ENCODE measurements around the gene OTOL1.

The OTOL1 gene

DNA sequence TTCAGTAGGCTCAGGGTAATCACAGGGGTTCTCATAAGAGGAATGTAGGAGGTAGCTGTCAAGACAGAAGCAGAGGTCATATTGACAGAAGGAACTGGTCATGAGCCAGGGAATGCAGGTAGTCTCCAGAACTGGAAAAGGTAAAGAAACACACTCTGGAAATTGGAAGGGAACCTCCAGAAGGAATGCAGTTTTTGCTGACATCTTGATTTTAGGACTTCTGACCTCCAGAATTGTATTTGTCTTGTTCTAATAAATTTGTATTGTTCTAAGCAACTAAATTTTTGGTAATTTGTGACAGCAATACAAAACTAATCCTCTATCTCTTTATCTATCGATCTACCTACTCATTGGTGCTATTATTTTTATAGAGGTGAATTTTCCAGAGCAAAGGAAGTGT is 49.2 kb downstream of the OTOL1 start:
- no peak for DNase-seq

DNA sequence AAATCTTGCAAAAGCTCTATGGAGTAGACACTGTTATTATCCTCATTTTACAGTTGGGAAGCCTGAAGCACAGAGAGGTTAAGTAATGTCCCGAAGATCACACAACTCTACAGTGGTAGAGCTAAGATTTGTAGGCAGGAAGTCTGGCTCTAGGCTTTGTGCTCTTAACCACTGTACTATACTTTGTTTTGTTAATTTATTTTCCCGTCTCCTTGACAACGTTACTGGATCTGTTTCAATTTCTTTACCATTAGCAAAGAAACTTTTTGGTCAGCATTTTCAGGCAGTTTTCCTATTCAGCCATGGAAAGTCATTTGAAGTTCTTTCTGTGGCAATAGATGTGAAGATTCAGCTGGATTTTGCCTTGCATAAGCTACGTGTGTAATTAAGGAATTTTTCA is 51.7 kb downstream of the OTOL1 start:
- no peak for DNase-seq

DNA sequence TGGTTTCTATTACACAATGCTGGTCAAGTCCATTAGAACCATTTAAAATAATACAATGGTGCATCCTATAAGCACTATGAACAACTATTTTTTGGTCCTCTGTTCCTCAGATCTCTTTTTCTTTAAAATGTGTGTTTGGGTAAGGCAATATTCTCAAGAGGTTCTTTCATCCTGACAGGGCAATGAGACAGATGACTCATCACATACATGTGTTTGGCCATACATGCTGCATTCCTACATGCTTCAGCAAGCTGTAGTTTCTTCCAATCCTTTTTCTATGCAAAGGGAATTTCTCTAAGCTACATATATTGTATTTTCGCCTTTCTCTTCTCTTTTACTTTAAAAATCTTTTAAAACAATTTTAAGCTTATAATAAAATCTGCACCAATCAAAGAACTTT is 52.7 kb downstream of the OTOL1 start:
- DNase-seq, result no peak

DNA sequence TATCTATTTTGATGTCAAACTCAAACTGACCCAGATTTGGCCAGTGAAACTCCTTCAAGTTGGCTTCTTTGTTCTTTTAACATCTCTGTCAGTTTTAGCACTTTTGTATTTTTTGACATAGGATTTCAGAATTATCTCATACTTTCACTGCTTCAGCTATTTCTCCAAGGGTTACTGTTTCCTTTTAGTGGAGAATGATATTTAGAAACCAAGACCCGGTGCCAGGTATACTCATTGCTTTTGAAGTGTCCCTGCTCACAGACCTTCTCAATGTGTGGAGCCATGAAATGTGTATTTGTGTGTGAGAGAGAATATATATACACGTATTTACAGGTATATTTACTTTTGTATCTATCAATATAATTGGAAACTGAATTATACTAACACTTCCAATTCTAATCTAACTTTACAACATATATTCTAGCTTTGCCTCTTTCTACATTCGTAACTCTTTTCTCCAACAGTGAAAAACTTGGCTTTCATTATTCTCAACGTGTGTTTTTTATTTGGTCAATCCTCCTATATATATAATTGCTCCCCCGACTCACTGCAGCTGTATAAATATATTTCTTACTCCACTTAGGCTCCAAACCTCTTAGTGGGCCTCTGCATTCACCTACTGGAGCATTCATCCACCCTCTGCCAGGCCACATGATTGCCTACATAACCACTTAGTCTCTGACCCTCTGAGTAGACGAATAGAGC is 54.0 kb downstream of the OTOL1 start:
- DNase-seq, result no peak

DNA sequence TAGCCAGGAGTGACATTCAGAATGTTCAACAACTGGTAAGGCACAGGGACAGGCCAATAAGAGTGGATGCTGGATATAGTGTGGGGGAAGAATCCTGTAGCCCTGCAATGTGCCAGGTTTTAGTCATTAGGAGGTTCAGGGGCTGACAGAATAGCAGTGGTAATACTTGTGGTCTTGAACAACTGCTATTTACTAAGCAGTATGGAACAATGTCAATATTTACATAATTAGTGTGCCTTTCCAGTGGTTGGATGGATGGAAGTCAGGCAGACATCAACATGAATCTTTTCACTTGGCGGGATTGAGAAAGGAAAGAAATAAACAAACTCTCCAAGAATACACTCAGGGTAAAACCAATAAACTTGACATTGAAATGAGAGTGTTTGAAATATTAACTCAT is 55.1 kb downstream of the OTOL1 start:
- DNase-seq, result no peak

DNA sequence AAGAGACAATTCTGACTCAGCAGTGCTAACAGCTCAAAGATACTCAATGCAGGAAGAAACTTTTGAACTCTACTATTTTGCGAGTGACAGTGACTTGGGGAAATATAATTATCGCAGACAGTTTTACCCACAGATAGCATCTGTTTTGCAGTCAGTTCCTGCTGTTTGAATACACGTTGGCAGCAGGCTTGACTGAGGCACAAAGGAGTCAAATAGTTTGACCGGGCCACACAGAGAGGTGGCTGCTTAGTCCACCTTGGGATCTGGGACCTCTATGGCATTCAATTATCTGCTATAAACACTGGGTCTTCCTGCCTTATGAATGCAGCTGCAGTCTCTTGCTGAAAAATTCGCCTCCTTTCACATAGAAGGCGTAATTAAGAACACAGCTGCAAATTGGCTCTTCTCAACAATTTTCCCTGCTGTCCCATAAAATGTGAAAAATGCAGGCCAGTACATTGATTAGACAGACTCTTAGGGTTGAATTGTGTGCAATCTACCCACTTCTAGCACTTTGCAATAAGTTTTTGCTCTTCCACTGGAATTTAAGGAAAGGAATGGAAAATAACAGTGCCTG is 56.5 kb downstream of the OTOL1 start:
- DNase-seq, result no peak
